Measurements from ENCODE around the gene MATR3. TPM values are rescaled to one million over a fixed set of nuclear protein-coding genes. Genes with fewer than 3 reads are reported as not detected.

The MATR3 gene
- total and polyA plus RNA-seq, 10 of the 15 experiments (the other 5 are each of a cell fraction or from before 2014, with no cell fraction given): 134 to 401 (median 221) TPM

DNA sequence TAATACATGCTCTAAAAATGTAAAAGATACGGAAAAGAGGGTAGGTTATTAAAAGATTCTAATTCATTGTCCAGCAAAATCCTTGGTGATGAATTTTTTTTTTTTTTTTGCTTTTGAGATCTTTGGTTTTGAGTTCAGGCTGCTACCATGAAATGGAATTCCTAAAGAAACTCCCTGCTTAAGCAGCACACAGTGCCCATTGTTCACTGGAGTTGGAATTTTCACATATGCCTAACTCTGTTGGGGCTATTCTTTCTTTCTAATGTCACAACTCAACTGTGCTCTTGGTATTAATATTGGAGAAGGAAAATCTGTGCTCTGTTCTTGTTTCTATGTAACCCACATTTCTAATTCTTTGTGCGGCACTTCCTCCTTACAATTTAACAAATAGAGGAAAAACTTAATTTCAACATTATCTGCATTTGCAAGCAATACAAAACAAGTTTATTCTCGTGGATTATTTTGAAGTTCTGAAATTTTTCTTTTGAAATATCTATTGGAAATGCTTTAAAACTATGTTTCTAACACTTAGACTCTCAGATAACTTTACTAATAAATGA lies 21.6 kb downstream of the MATR3 start (continued):
- TF ChIP-seq, protein P1, sequence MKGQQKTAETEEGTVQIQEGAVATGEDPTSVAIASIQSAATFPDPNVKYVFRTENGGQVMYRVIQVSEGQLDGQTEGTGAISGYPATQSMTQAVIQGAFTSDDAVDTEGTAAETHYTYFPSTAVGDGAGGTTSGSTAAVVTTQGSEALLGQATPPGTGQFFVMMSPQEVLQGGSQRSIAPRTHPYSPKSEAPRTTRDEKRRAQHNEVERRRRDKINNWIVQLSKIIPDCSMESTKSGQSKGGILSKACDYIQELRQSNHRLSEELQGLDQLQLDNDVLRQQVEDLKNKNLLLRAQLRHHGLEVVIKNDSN (IDR thresholded peaks at IDR 0.05; ENCODE audit: borderline replicate concordance, extremely low read length, insufficient read depth, low read depth, low read length): no peak

DNA sequence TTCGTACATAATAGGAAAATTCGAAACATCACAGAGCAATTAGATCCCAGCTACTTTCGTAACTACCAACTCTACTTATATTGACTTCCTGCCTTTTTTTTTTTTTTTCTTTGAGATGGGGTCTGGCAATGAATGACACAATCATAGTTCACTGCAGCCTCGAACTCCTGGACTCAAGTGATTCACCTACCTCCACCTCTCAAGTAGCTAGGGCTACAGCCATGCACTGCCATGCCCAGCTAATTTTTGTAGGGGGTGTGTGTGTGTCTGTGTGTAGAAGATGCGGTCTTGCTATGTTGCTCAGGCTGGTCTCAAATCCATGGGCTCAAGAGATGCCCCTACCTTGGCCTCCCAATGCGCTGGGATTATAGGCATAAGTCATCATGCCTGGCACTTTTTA lies 42.3 kb downstream of the MATR3 start:
- DNase-seq (ENCODE audit: low read depth, low spot score): no peak
- H3K27ac ChIP-seq (ENCODE audit: control insufficient read depth, insufficient read depth): no peak overlapping the region
- POLR2A ChIA-PET: interaction anchor here (0.7 to 1.1 kb wide), 2 partner anchors 60 to 514 kb away, joined by 4 to 5 read pairs; no protein-coding TSS in a partner anchor

More for the DNA sequence above, 42.3 kb downstream of the MATR3 start:
- Histone ChIP-seq H4K20me1 (ENCODE audit: control insufficient read depth, insufficient read depth) (no peaks in the 10 kb centered on the region), H2AFZ (ENCODE audit: control insufficient read depth, low read depth, low read length) (no peak overlapping the region), H3K4me2 (ENCODE audit: control insufficient read depth, insufficient read depth) (no peak overlapping the region), H3K27me3 (replicated peaks in 1 of 2; ENCODE audit: control insufficient read depth in 2 of 2, insufficient read depth in 2 of 2, low read length in 1 of 2) (no peaks in the 10 kb centered on the region), H3K79me2 (ENCODE audit: control insufficient read depth, insufficient read depth, low read length) (no peaks in the 10 kb centered on the region), H3K4me3 (no peak overlapping the region), H3K9me3 (replicated peaks; ENCODE audit: control insufficient read depth, insufficient read depth, low read length) (no peaks in the 10 kb centered on the region), H3K9ac (ENCODE audit: control insufficient read depth, insufficient read depth, low read length) (no peak overlapping the region), H3K36me3 (ENCODE audit: control insufficient read depth in 2 of 2, insufficient read depth in 2 of 2, low read length in 1 of 2) (peaks cover 0 to 7% of the 10 kb centered on the region in 2 experiments), H3K4me1 (ENCODE audit: control insufficient read depth, insufficient read depth, low read length) (peaks cover 4% of the 10 kb centered on the region)
- in situ Hi-C loops (cut with MboI): no loop called here
- ChIA-PET RAD21 (ENCODE audit: unreplicated experiment) (interaction anchor here (1.1 kb wide), 1 partner anchor 64 kb away, joined by 4 read pairs; no protein-coding TSS in a partner anchor), CTCF (no interaction called here), SMC1A (ENCODE audit: uncharacterized antibody, unreplicated experiment) (interaction anchor here (1.4 kb wide), 2 partner anchors 23 to 85 kb away, joined by 4 read pairs; no protein-coding TSS in a partner anchor)
- intact Hi-C loops (cut with micrococcal nuclease; ENCODE audit: unreplicated experiment): no loop called here
- no TSS peak for BruUV-seq (replicated peaks)
- FAIRE-seq (no peak), ATAC-seq (0 out of 3 replicates have a peak, but pooled peaks have one; percentile 10)
- WGBS (ENCODE audit: insufficient coverage, insufficient replicate concordance, low lambda C conversion rate, missing lambda C conversion rate): 61% methylated on average over 6 of the region's 6 CpGs
- TF ChIP-seq, protein P2, sequence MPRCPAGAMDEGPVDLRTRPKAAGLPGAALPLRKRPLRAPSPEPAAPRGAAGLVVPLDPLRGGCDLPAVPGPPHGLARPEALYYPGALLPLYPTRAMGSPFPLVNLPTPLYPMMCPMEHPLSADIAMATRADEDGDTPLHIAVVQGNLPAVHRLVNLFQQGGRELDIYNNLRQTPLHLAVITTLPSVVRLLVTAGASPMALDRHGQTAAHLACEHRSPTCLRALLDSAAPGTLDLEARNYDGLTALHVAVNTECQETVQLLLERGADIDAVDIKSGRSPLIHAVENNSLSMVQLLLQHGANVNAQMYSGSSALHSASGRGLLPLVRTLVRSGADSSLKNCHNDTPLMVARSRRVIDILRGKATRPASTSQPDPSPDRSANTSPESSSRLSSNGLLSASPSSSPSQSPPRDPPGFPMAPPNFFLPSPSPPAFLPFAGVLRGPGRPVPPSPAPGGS (IDR thresholded peaks at IDR 0.05; ENCODE audit: borderline replicate concordance, insufficient read depth, low read depth, low read length, poor library complexity, severe bottlenecking): peak; percentile 8
- no peak for TF ChIP-seq KDM1A (IDR thresholded peaks at IDR 0.05; ENCODE audit: borderline replicate concordance)
